ENCODE data around the gene NRG2. TPM values are rescaled to one million over a fixed set of nuclear protein-coding genes. Genes with fewer than 3 reads are reported as not detected.
A peak's percentile ranks its signal among the peaks of the same experiment; 100 is the strongest.

The NRG2 gene
- total RNA-seq, 1 experiment from 2014 or later: 0.06 TPM

- Histone ChIP-seq H3K27ac (no peak overlapping the region), H3K36me3 (no peaks in the 10 kb centered on the region), H3K27me3 (peaks cover 10% of the 10 kb centered on the region; the same call in 1 of the 2 replicates), H3K4me1 (no peaks in the 10 kb centered on the region), H3K9me3 (replicated peaks) (peaks cover 5% of the 10 kb centered on the region; the same call in 1 of the 2 replicates), H3K4me3 (no peak overlapping the region)
- no peak for DNase-seq
Measured at GRCh38 chr5:139979943-139980342, 63.2 kb downstream of the NRG2 start.

- DNase-seq: no peak
- Histone ChIP-seq H3K4me1 (no peaks in the 10 kb centered on the region), H3K4me3 (no peak overlapping the region), H3K36me3 (no peaks in the 10 kb centered on the region), H3K27me3 (peaks cover 10% of the 10 kb centered on the region; the same call in 1 of the 2 replicates), H3K9me3 (replicated peaks) (peaks cover 5% of the 10 kb centered on the region; the same call in 1 of the 2 replicates), H3K27ac (no peak overlapping the region)
Measured at GRCh38 chr5:139979518-139979917, 63.6 kb downstream of the NRG2 start.

- H3K4me3 ChIP-seq: no peak overlapping the region
- H3K27me3 ChIP-seq: 0 out of 2 replicates have a peak, but pooled peaks cover 4% of the 10 kb centered on the region
- DNase-seq: no peak
- no peak overlapping the region for H3K27ac ChIP-seq
- no peaks in the 10 kb centered on the region for H3K4me1 ChIP-seq
- H3K9me3 ChIP-seq (replicated peaks): peaks cover 5% of the 10 kb centered on the region; the same call in 1 of the 2 replicates
- no peaks in the 10 kb centered on the region for H3K36me3 ChIP-seq
Measured at GRCh38 chr5:139976703-139977102, 66.4 kb downstream of the NRG2 start.

GRCh38 chr5:139975942-139976341, 67.2 kb downstream of the NRG2 start:
- no peak for DNase-seq
- Histone ChIP-seq H3K36me3 (no peaks in the 10 kb centered on the region), H3K4me1 (no peaks in the 10 kb centered on the region), H3K27ac (no peak overlapping the region), H3K4me3 (no peak overlapping the region), H3K27me3 (0 out of 2 replicates have a peak, but pooled peaks cover 4% of the 10 kb centered on the region), H3K9me3 (replicated peaks) (peaks cover 5% of the 10 kb centered on the region; the same call in 1 of the 2 replicates)

GRCh38 chr5:139975306-139975705, 67.8 kb downstream of the NRG2 start:
- DNase-seq: no peak

GRCh38 chr5:139974661-139975060, 68.4 kb downstream of the NRG2 start:
- Histone ChIP-seq H3K27me3 (0 out of 2 replicates have a peak, but pooled peaks cover 4% of the 10 kb centered on the region), H3K4me1 (no peaks in the 10 kb centered on the region), H3K4me3 (no peak overlapping the region), H3K27ac (no peak overlapping the region), H3K9me3 (replicated peaks) (peaks cover 5% of the 10 kb centered on the region; the same call in 1 of the 2 replicates), H3K36me3 (no peaks in the 10 kb centered on the region)
- DNase-seq: peak in 1 of 2 experiments; percentile 16

More at GRCh38 chr5:139975306-139975705, 67.8 kb downstream of the NRG2 start:
- H3K4me3 ChIP-seq: no peak overlapping the region
- no peaks in the 10 kb centered on the region for H3K36me3 ChIP-seq
- no peak overlapping the region for H3K27ac ChIP-seq
- H3K27me3 ChIP-seq: 0 out of 2 replicates have a peak, but pooled peaks cover 4% of the 10 kb centered on the region
- peaks cover 5% of the 10 kb centered on the region; the same call in 1 of the 2 replicates for H3K9me3 ChIP-seq (replicated peaks)
- H3K4me1 ChIP-seq: no peaks in the 10 kb centered on the region

- Histone ChIP-seq H3K27me3 (0 out of 2 replicates have a peak, but pooled peaks cover 4% of the 10 kb centered on the region), H3K4me1 (no peaks in the 10 kb centered on the region), H3K9me3 (replicated peaks) (no peaks in the 10 kb centered on the region), H3K4me3 (no peak overlapping the region), H3K27ac (no peak overlapping the region), H3K36me3 (no peaks in the 10 kb centered on the region)
- no peak for DNase-seq
Measured at GRCh38 chr5:139971202-139971725, 71.8 kb downstream of the NRG2 start.

- Histone ChIP-seq H3K36me3 (no peaks in the 10 kb centered on the region), H3K27ac (no peak overlapping the region), H3K4me3 (no peak overlapping the region), H3K9me3 (replicated peaks) (no peaks in the 10 kb centered on the region), H3K27me3 (0 out of 2 replicates have a peak, but pooled peaks cover 6% of the 10 kb centered on the region), H3K4me1 (no peaks in the 10 kb centered on the region)
- DNase-seq: no peak
Measured at GRCh38 chr5:139969318-139969717, 73.8 kb downstream of the NRG2 start.

GRCh38 chr5:139968547-139969261, 74.4 kb downstream of the NRG2 start:
- no peaks in the 10 kb centered on the region for H3K36me3 ChIP-seq
- 0 out of 2 replicates have a peak, but pooled peaks cover 8% of the 10 kb centered on the region for H3K27me3 ChIP-seq
- no peaks in the 10 kb centered on the region for H3K9me3 ChIP-seq (replicated peaks)
- H3K4me1 ChIP-seq: no peaks in the 10 kb centered on the region
- H3K4me3 ChIP-seq: peak overlapping the region; percentile 26
- peak; percentile 80 to 89 for DNase-seq
- H3K27ac ChIP-seq: no peak overlapping the region

- H3K27me3 ChIP-seq: 0 out of 2 replicates have a peak, but pooled peaks cover 4% of the 10 kb centered on the region
Measured at GRCh38 chr5:139967353-139967752, 75.7 kb downstream of the NRG2 start.

GRCh38 chr5:139966856-139967255, 76.2 kb downstream of the NRG2 start:
- Histone ChIP-seq H3K4me3 (no peak overlapping the region), H3K4me1 (no peaks in the 10 kb centered on the region), H3K27ac (no peak overlapping the region), H3K9me3 (replicated peaks) (no peaks in the 10 kb centered on the region), H3K27me3 (0 out of 2 replicates have a peak, but pooled peaks cover 4% of the 10 kb centered on the region), H3K36me3 (no peaks in the 10 kb centered on the region)
- no peak for DNase-seq

More at GRCh38 chr5:139967353-139967752, 75.7 kb downstream of the NRG2 start:
- no peaks in the 10 kb centered on the region for H3K9me3 ChIP-seq (replicated peaks)
- no peak overlapping the region for H3K27ac ChIP-seq
- no peaks in the 10 kb centered on the region for H3K36me3 ChIP-seq
- H3K4me1 ChIP-seq: no peaks in the 10 kb centered on the region
- DNase-seq: no peak
- H3K4me3 ChIP-seq: no peak overlapping the region

- H3K36me3 ChIP-seq: no peaks in the 10 kb centered on the region
- H3K4me1 ChIP-seq: no peaks in the 10 kb centered on the region
- H3K27me3 ChIP-seq: 0 out of 2 replicates have a peak, but pooled peaks cover 4% of the 10 kb centered on the region
- no peak overlapping the region for H3K4me3 ChIP-seq
- no peak for DNase-seq
- no peaks in the 10 kb centered on the region for H3K9me3 ChIP-seq (replicated peaks)
- H3K27ac ChIP-seq: no peak overlapping the region
Measured at GRCh38 chr5:139964994-139965565, 78.0 kb downstream of the NRG2 start.

GRCh38 chr5:139964266-139964993, 78.7 kb downstream of the NRG2 start:
- Histone ChIP-seq H3K4me3 (no peak overlapping the region), H3K27ac (no peak overlapping the region), H3K9me3 (replicated peaks) (no peaks in the 10 kb centered on the region), H3K4me1 (no peaks in the 10 kb centered on the region), H3K36me3 (no peaks in the 10 kb centered on the region), H3K27me3 (0 out of 2 replicates have a peak, but pooled peaks cover 4% of the 10 kb centered on the region)
- DNase-seq: no peak

- Histone ChIP-seq H3K4me3 (no peak overlapping the region), H3K27ac (no peak overlapping the region), H3K36me3 (no peaks in the 10 kb centered on the region), H3K9me3 (replicated peaks) (no peaks in the 10 kb centered on the region), H3K27me3 (0 out of 2 replicates have a peak, but pooled peaks cover 4% of the 10 kb centered on the region), H3K4me1 (no peaks in the 10 kb centered on the region)
- DNase-seq: no peak
Measured at GRCh38 chr5:139962445-139962844, 80.7 kb downstream of the NRG2 start.
